Neural cell (in vitro differentiated cells): ENCODE data around the gene PRKCA. TPM values are rescaled to one million over a fixed set of nuclear protein-coding genes. Genes with fewer than 3 reads are reported as not detected.
"Not testable (repeated sequence)": the region's sequence is repeated elsewhere in the genome, so short reads cannot be mapped to it uniquely, and the experiment has no call there.

Experiments used
- H2AFZ ChIP-seq: fragments of 200-600, 300-800 bp; sonication (generic), shearing (Covaris generic); 2 replicates; pipeline ENCODE4 v1.6.0; 2014; ENCODE audit warnings: low read depth, mild to moderate bottlenecking, antibody characterized with exemption, low read length, moderate library complexity
- H3F3A ChIP-seq: fragments of 200-600 bp; shearing (Covaris generic); 2 replicates; pipeline ENCODE4 v1.6.1; 2016; ENCODE audit warnings: mild to moderate bottlenecking, moderate library complexity, mixed read lengths, antibody characterized with exemption, low read length; ENCODE audit not compliant: insufficient read depth, poor library complexity, severe bottlenecking
- H3K27ac ChIP-seq: fragments of 200-600, 300-800 bp; sonication (generic), shearing (Covaris generic); 2 replicates; pipeline ENCODE4 v1.5.1; 2014; ENCODE audit warnings: mild to moderate bottlenecking, low read length, moderate library complexity
- H3K27me3 ChIP-seq: fragments of 300-800, 200-600 bp; sonication (generic), shearing (Covaris generic); 2 replicates; pipeline ENCODE4 v1.6.0; 2014; ENCODE audit warnings: mild to moderate bottlenecking, low read depth, low read length, moderate library complexity; ENCODE audit not compliant: insufficient read depth
- H3K36me3 ChIP-seq: fragments of 300-800, 200-600 bp; sonication (generic), shearing (Covaris generic); 2 replicates; pipeline ENCODE4 v1.5.1; 2014; ENCODE audit warnings: mild to moderate bottlenecking, antibody characterized with exemption, low read length, moderate library complexity; ENCODE audit not compliant: insufficient read depth
- H3K4me2 ChIP-seq: fragments of 300-800, 200-600 bp; sonication (generic), shearing (Covaris generic); 2 replicates; pipeline ENCODE4 v1.6.0; 2014; ENCODE audit warnings: mild to moderate bottlenecking, low read length
- H3K4me3 ChIP-seq: fragments of 300-800, 200-600 bp; sonication (generic), shearing (Covaris generic); 2 replicates; pipeline ENCODE4 v1.5.1; 2014; ENCODE audit warnings: mild to moderate bottlenecking, low read length, moderate library complexity
- H3K79me2 ChIP-seq: fragments of 200-600 bp; shearing (Covaris generic); replicated peaks from 2 replicates; pipeline ENCODE4 v1.6.0; 2014; ENCODE audit warnings: mild to moderate bottlenecking, low read length, moderate library complexity; ENCODE audit not compliant: insufficient read depth
- H3K9ac ChIP-seq: fragments of 300-800, 200-600 bp; sonication (generic), shearing (Covaris generic); 2 replicates; pipeline ENCODE4 v1.6.1; 2016; ENCODE audit warnings: mild to moderate bottlenecking, low read length, mixed read lengths
- H3K9me2 ChIP-seq: fragments of 200-600 bp; shearing (Covaris generic); 2 replicates; pipeline ENCODE4 v1.6.1; 2016; ENCODE audit warnings: mild to moderate bottlenecking, low read length, mixed read lengths; ENCODE audit not compliant: insufficient read depth
- H3K9me3 ChIP-seq: fragments of 200-600, 300-800 bp; sonication (generic), shearing (Covaris generic); 2 replicates; pipeline ENCODE4 v1.6.1; 2016; ENCODE audit warnings: mild to moderate bottlenecking, mixed run types, low read length, moderate library complexity, mixed read lengths
- H4K20me1 ChIP-seq: fragments of 200-600 bp; shearing (Covaris generic); 2 replicates; pipeline ENCODE4 v1.6.1; 2016; ENCODE audit warnings: mild to moderate bottlenecking, mixed run types; ENCODE audit not compliant: insufficient read depth
- EP300 ChIP-seq: fragments of 450-650 bp; conservative IDR thresholded peaks from 2 replicates; pipeline ENCODE4 v1.6.1; 2014; ENCODE audit warnings: antibody characterized with exemption, mild to moderate bottlenecking, moderate library complexity; ENCODE audit not compliant: poor library complexity, severe bottlenecking
- EZH2 ChIP-seq: fragments of 200-600, 300-800 bp; shearing (Covaris generic), sonication (generic); IDR thresholded peaks from 2 replicates; pipeline ENCODE4 v1.6.1; 2014; ENCODE audit warnings: antibody characterized with exemption, low read length, borderline replicate concordance, mild to moderate bottlenecking; ENCODE audit not compliant: insufficient read depth, poor library complexity, severe bottlenecking
- MXI1 ChIP-seq: fragments of 450-650 bp; conservative IDR thresholded peaks from 2 replicates; pipeline ENCODE4 v1.6.1; 2014; ENCODE audit warnings: antibody characterized with exemption, mild to moderate bottlenecking; ENCODE audit not compliant: poor library complexity, severe bottlenecking
- POLR2AphosphoS5 ChIP-seq: IDR thresholded peaks from 2 replicates; pipeline ENCODE4 v1.6.1; 2012
- RAD21 ChIP-seq: fragments of 450-650 bp; conservative IDR thresholded peaks from 2 replicates; pipeline ENCODE4 v1.6.1; 2014; ENCODE audit warnings: antibody characterized with exemption, mild to moderate bottlenecking, moderate library complexity
- SMC3 ChIP-seq: fragments of 450-650 bp; conservative IDR thresholded peaks from 2 replicates; pipeline ENCODE4 v1.6.1; 2014; ENCODE audit warnings: antibody characterized with exemption, mild to moderate bottlenecking, moderate library complexity; ENCODE audit not compliant: poor library complexity
- TAF1 ChIP-seq: IDR thresholded peaks from 2 replicates; pipeline ENCODE4 v1.6.1; 2012; ENCODE audit warnings: low read depth
- polyA plus RNA-seq: library from polyadenylated mRNA; depleted of rRNA; stranded (reverse); fragments of >200 nt; gene quantifications from 2 replicates; pipeline ENCODE4 v1.2.3, GENCODE V29; 2014
- TF ChIP-seq, protein P1 (sequence below): fragments of 450-650 bp; IDR thresholded peaks from 2 replicates; pipeline ENCODE4 v1.5.1; 2014; ENCODE audit warnings: antibody characterized with exemption, mild to moderate bottlenecking, moderate library complexity; ENCODE audit not compliant: poor library complexity, severe bottlenecking
- TF ChIP-seq, protein P2 (sequence below): IDR thresholded peaks from 2 replicates; pipeline ENCODE4 v1.6.1; 2012; ENCODE audit warnings: borderline replicate concordance

Gene PRKCA
- polyA plus RNA-seq, 1 donor from 2014 or later, result 5.9 TPM

DNA sequence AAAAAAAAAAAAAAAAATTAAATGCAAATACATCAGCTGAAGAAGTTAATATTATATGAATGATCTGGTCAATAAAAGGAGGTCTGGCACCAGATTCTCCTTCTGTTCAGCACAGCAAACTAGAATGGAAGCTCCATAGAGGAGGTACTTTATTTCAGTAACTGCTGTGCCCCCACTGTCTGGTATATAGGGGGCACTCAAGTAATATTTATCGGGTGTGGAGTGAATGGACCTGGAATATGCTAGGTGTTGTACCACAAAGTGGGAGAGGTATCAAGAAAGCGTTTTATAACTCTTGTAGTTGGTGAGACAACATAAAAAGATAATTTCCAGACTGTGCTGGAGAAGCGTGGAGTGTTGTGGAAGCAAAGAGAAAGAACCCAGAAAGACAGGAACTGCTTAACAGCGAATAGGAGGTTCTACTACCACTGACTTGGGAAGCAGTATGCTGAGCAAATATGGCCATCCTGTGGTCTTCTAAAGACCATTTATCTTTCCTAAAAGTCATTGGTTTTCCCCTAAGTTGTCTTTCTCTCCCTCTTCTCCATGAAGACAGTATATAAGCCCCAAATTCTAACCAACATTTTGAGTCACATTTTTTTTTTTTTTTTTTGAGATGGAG is 12.2 kb upstream of the PRKCA start:
- TF ChIP-seq SMC3, result no peak
- no peak for TF ChIP-seq EZH2

DNA sequence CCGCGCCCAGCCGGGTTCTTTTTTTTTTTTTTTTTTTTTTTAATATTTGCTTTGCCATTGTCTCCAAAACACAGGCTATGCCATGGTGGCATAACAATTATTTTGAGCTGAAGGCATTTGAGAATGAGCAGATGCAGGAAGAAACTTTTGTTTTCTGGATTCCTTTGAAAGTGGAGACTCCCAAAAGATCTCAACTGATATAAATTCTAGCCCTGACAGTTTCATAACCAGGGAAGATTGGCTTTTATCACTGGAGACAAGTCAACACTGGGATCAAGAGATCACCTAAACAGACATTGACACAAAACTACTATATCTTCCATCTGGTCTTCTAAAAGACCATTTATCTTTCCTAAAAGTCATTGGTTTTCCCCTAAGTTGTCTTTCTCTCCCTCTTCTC is 10.1 kb upstream of the PRKCA start:
- Histone ChIP-seq H3K9me2 (no peaks in the 10 kb centered on the region), H3K9me3 (no peaks in the 10 kb centered on the region), H3F3A (no peaks in the 10 kb centered on the region), H4K20me1 (no peaks in the 10 kb centered on the region), H3K27ac (no peak overlapping the region), H3K4me2 (no peak overlapping the region), H3K9ac (no peak overlapping the region), H2AFZ (no peak overlapping the region), H3K27me3 (no peaks in the 10 kb centered on the region), H3K4me3 (no peak overlapping the region), H3K79me2 (no peaks in the 10 kb centered on the region), H3K36me3 (no peaks in the 10 kb centered on the region)
- TF ChIP-seq POLR2AphosphoS5 (no peak), RAD21 (no peak), MXI1 (no peak), EZH2 (no peak), EP300 (no peak)

More for the DNA sequence above, 12.2 kb upstream of the PRKCA start:
- Histone ChIP-seq H3K27ac (no peak overlapping the region), H3K9ac (no peak overlapping the region), H3K9me3 (no peaks in the 10 kb centered on the region), H4K20me1 (no peaks in the 10 kb centered on the region), H3F3A (no peaks in the 10 kb centered on the region), H3K27me3 (no peaks in the 10 kb centered on the region), H3K79me2 (no peaks in the 10 kb centered on the region), H3K4me3 (no peak overlapping the region), H3K4me2 (no peak overlapping the region), H3K9me2 (no peaks in the 10 kb centered on the region), H3K36me3 (no peaks in the 10 kb centered on the region), H2AFZ (no peak overlapping the region)

DNA sequence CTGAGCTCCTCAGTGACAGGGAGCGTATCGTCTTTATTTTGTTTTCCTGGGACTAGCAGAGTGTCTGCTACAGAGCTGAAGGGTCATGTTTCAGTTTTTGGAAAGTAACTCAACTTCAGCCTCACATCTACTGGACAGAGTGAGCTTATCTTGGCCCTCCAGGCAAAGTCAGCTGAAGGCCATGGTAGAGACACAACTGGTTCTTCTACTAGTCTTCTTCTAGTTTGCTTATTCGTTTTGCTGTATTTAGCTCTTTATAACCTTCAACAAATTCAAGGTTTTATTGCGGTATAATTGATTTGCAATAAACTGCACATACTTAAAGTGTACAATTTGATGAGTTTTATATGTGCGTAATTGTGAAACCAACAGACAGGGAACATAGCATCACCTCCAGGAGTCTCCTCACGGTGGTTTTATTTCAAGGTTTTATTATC is 6.1 kb upstream of the PRKCA start:
- H3K36me3 ChIP-seq, result no peaks in the 10 kb centered on the region
- no peak overlapping the region for H3K27ac ChIP-seq
- H3F3A ChIP-seq, result no peaks in the 10 kb centered on the region
- no peaks in the 10 kb centered on the region for H3K79me2 ChIP-seq
- no peaks in the 10 kb centered on the region for H4K20me1 ChIP-seq
- H3K9ac ChIP-seq, result no peak overlapping the region
- H3K4me3 ChIP-seq, result no peak overlapping the region
- TF ChIP-seq POLR2AphosphoS5 (no peak), EP300 (no peak), EZH2 (no peak), TAF1 (no peak), SMC3 (no peak), RAD21 (no peak), MXI1 (no peak)
- TF ChIP-seq, protein P1, sequence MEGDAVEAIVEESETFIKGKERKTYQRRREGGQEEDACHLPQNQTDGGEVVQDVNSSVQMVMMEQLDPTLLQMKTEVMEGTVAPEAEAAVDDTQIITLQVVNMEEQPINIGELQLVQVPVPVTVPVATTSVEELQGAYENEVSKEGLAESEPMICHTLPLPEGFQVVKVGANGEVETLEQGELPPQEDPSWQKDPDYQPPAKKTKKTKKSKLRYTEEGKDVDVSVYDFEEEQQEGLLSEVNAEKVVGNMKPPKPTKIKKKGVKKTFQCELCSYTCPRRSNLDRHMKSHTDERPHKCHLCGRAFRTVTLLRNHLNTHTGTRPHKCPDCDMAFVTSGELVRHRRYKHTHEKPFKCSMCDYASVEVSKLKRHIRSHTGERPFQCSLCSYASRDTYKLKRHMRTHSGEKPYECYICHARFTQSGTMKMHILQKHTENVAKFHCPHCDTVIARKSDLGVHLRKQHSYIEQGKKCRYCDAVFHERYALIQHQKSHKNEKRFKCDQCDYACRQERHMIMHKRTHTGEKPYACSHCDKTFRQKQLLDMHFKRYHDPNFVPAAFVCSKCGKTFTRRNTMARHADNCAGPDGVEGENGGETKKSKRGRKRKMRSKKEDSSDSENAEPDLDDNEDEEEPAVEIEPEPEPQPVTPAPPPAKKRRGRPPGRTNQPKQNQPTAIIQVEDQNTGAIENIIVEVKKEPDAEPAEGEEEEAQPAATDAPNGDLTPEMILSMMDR, result no peak
- TF ChIP-seq, protein P2, sequence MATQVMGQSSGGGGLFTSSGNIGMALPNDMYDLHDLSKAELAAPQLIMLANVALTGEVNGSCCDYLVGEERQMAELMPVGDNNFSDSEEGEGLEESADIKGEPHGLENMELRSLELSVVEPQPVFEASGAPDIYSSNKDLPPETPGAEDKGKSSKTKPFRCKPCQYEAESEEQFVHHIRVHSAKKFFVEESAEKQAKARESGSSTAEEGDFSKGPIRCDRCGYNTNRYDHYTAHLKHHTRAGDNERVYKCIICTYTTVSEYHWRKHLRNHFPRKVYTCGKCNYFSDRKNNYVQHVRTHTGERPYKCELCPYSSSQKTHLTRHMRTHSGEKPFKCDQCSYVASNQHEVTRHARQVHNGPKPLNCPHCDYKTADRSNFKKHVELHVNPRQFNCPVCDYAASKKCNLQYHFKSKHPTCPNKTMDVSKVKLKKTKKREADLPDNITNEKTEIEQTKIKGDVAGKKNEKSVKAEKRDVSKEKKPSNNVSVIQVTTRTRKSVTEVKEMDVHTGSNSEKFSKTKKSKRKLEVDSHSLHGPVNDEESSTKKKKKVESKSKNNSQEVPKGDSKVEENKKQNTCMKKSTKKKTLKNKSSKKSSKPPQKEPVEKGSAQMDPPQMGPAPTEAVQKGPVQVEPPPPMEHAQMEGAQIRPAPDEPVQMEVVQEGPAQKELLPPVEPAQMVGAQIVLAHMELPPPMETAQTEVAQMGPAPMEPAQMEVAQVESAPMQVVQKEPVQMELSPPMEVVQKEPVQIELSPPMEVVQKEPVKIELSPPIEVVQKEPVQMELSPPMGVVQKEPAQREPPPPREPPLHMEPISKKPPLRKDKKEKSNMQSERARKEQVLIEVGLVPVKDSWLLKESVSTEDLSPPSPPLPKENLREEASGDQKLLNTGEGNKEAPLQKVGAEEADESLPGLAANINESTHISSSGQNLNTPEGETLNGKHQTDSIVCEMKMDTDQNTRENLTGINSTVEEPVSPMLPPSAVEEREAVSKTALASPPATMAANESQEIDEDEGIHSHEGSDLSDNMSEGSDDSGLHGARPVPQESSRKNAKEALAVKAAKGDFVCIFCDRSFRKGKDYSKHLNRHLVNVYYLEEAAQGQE, result no peak
- peaks cover 23% of the 10 kb centered on the region for H3K27me3 ChIP-seq
- H3K9me3 ChIP-seq, result no peaks in the 10 kb centered on the region
- no peaks in the 10 kb centered on the region for H3K9me2 ChIP-seq
- no peak overlapping the region for H2AFZ ChIP-seq
- H3K4me2 ChIP-seq, result no peak overlapping the region

DNA sequence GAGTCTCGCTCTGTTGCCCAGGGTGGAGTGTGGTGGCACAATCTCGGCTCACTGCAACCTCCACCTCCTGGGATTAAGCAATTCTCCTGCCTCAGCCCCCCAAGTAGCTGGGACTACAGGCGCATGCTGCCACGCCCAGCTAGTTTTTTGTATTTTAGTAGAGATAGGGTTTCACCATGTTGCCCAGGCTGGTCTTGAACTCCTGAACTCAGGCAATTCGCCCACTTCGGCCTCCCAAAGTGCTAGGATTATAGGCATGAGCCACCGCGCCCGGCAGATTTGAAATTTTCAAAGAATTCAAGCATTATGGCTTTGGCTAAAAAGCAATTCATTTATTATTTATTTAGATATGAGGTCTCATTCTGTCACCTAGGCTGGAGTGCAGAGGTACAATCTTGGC is 5.0 kb upstream of the PRKCA start:
- not testable (repeated sequence) for H3K4me2 ChIP-seq, H2AFZ ChIP-seq, H3K79me2 ChIP-seq, H3K36me3 ChIP-seq, H3F3A ChIP-seq, H4K20me1 ChIP-seq, H3K9ac ChIP-seq, H3K27ac ChIP-seq, H3K9me3 ChIP-seq, H3K9me2 ChIP-seq, H3K4me3 ChIP-seq
- H3K27me3 ChIP-seq, result peaks cover 29% of the 10 kb centered on the region
